AG09319 (cell line): ENCODE measurements around the gene XPOT.

Experiments
- DNase-seq: peaks from one replicate; pipeline ENCODE4 v3.0.0-alpha.2; 2010; ENCODE audit warnings: low read depth; ENCODE audit errors: extremely low read depth
- TF ChIP-seq, protein P1 (sequence below): IDR thresholded peaks from 2 replicates; pipeline ENCODE4 v1.5.1; 2011; ENCODE audit warnings: low read depth, mild to moderate bottlenecking, inconsistent platforms, low read length, moderate library complexity

XPOT gene

DNA sequence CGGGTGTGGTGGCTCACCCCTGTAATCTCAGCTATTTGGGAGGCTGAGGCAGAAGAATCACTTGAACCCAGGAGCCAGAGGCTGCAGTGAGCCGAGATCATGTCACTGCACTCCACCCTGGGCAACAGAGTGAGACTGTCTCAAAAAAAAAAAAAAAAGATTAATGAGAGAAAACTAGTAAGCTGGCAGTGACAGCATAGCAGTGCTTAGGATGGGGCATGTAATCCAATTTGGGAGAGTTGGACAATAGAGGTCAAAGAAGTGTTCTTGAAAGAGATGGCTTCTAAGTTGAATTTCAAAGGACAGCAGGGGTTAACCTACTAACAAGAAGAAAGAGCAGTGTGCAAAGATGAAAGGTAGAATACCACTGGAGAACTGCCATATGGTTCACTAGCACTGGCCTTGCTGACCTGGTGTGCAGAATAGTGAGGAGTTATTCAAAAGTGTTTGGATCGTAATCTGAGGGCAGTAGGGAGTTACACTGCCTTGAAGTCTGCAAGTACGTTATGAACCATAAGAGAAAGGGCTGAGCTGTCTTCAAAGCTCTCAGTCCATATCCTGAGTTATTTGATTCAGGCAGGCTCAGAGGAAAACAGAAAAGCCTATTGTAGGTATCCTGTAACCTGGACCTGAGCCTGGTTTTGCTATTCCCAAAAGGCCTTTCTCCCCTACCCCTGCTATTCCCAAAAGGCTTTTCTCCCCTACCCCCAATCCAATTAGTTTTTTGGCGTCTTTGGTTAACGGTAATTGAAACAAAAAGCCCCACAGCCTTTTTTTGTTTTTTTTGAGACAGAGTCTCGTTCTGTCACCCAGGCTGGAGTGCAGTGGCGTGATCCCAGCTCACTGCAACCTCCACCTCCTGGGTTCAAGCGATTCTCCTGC lies 3.4 kb downstream of the XPOT start:
- DNase-seq = no peak
- TF ChIP-seq, protein P1, sequence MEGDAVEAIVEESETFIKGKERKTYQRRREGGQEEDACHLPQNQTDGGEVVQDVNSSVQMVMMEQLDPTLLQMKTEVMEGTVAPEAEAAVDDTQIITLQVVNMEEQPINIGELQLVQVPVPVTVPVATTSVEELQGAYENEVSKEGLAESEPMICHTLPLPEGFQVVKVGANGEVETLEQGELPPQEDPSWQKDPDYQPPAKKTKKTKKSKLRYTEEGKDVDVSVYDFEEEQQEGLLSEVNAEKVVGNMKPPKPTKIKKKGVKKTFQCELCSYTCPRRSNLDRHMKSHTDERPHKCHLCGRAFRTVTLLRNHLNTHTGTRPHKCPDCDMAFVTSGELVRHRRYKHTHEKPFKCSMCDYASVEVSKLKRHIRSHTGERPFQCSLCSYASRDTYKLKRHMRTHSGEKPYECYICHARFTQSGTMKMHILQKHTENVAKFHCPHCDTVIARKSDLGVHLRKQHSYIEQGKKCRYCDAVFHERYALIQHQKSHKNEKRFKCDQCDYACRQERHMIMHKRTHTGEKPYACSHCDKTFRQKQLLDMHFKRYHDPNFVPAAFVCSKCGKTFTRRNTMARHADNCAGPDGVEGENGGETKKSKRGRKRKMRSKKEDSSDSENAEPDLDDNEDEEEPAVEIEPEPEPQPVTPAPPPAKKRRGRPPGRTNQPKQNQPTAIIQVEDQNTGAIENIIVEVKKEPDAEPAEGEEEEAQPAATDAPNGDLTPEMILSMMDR = no peak

GRCh38 chr12:64411427-64411826 lies 7.2 kb downstream of the XPOT start:
- TF ChIP-seq, protein P1 = no peak
- no peak for DNase-seq

- TF ChIP-seq, protein P1 = no peak
- no peak for DNase-seq
Measured at GRCh38 chr12:64412459-64412858, 8.3 kb downstream of the XPOT start.

DNA sequence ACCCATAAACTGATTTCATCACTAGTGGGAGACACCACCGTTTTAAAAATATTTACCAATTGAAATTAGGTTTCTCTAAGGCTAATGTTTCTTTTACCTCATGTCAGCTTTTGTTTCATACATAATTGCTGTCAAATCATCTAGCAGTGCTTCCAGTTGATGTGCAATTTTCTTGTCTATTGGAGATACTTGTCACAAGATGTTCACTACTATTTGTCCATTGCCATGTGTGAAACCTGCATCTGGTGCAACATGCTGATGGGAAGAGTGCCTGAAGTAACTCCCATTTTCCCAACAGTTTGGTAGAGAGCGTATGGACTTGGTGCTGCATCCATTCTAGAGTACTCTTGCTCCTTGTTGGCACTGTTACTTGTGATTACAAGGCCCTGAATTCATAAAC lies 9.7 kb downstream of the XPOT start:
- TF ChIP-seq, protein P1 = no peak
- DNase-seq = no peak

- no peak for DNase-seq
- TF ChIP-seq, protein P1 = no peak
Measured at GRCh38 chr12:64418209-64418608, 14.0 kb downstream of the XPOT start.

DNA sequence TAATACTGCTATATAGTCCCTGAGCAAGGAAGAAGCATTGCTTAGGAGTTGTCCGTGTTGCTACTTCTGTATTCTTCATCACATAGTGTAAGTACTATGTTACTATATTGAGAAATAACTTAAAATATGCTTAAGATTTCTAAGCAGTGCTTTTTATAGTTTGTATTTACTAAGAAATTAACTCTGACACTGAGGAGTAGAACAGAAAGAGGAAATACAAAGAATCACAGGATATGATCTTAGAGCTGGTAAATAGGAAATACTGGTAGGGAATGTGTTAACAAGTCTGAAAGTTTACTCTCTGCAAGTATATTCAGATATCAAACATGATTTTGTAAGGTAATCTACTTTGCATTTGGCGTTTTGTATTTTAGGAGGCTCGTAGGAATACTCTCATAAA lies 15.5 kb downstream of the XPOT start:
- DNase-seq = no peak
- TF ChIP-seq, protein P1 = no peak

GRCh38 chr12:64427988-64428387 lies 23.8 kb downstream of the XPOT start:
- TF ChIP-seq, protein P1 = no peak
- DNase-seq = no peak
